GM18867 (cell line): ENCODE measurements around the gene ZNF586.
"Not testable (repeated sequence)": the region's sequence is repeated elsewhere in the genome, so short reads cannot be mapped to it uniquely, and the experiment has no call there.

ENCODE experiments used
- ATAC-seq: cut with Tn5 transposase; IDR thresholded peaks from one replicate; pipeline ENCODE4 v1.9.1; 2021; ENCODE audit warnings: mild to moderate bottlenecking, moderate library complexity; ENCODE audit not compliant: unreplicated experiment

The ZNF586 gene

GRCh38 chr19:57769345-57770131 lies at the start of gene ZNF586:
Gene ZNF586, plus strand, starts transcription at chr19:57769676. Its CDS starts 167 bp downstream, at chr19:57769843.
- ATAC-seq = peak; percentile 95

GRCh38 chr19:57719901-57720519 lies 49.5 kb upstream of the ZNF586 start:
- no peak for ATAC-seq

- no peak for ATAC-seq
Measured at GRCh38 chr19:57720878-57721277, 48.6 kb upstream of the ZNF586 start.

GRCh38 chr19:57738320-57738719 lies 31.2 kb upstream of the ZNF586 start:
- not testable (repeated sequence) for ATAC-seq

- ATAC-seq = not testable (repeated sequence)
Measured at GRCh38 chr19:57738770-57739169, 30.7 kb upstream of the ZNF586 start.

- ATAC-seq = peak; percentile 96
Measured at GRCh38 chr19:57746580-57747471, 22.6 kb upstream of the ZNF586 start, which contains the start of gene ZNF776. Gene ZNF776, plus strand, starts transcription at chr19:57746815. Its CDS starts 244 bp downstream, at chr19:57747059.

- no peak for ATAC-seq
Measured at GRCh38 chr19:57747472-57747807, 22.0 kb upstream of the ZNF586 start.

GRCh38 chr19:57748029-57748428 lies 21.4 kb upstream of the ZNF586 start:
- ATAC-seq = no peak

GRCh38 chr19:57754091-57754673 lies 15.3 kb upstream of the ZNF586 start:
- ATAC-seq = no peak

GRCh38 chr19:57755031-57755430 lies 14.4 kb upstream of the ZNF586 start:
- no peak for ATAC-seq

GRCh38 chr19:57757941-57758340 lies 11.5 kb upstream of the ZNF586 start:
- ATAC-seq = no peak

- ATAC-seq = no peak
Measured at GRCh38 chr19:57759096-57759495, 10.4 kb upstream of the ZNF586 start.

- ATAC-seq = no peak
Measured at GRCh38 chr19:57771417-57771816, 1.9 kb downstream of the ZNF586 start.

GRCh38 chr19:57773488-57773887 lies 4.0 kb downstream of the ZNF586 start:
- no peak for ATAC-seq

GRCh38 chr19:57776764-57777296 lies 7.4 kb downstream of the ZNF586 start:
- no peak for ATAC-seq

GRCh38 chr19:57778336-57778735 lies 8.9 kb downstream of the ZNF586 start:
- ATAC-seq = no peak

- no peak for ATAC-seq
Measured at GRCh38 chr19:57779220-57779845, 9.9 kb downstream of the ZNF586 start.

GRCh38 chr19:57786286-57786685 lies 16.8 kb downstream of the ZNF586 start:
- ATAC-seq = no peak

- no peak for ATAC-seq
Measured at GRCh38 chr19:57786906-57787305, 17.4 kb downstream of the ZNF586 start.

GRCh38 chr19:57788114-57788692 lies 18.7 kb downstream of the ZNF586 start:
- no peak for ATAC-seq
